KMS-11 (cell line): ENCODE data around the gene AGO3.

Experiments
- H2AFZ ChIP-seq: fragments of 200-600 bp; sonication (generic); 2 replicates; pipeline ENCODE4 v1.6.1; 2016; ENCODE audit warnings: antibody characterized with exemption, mixed run types, low read depth
- H3K27ac ChIP-seq: fragments of 200-600 bp; sonication (generic); 2 replicates; pipeline ENCODE4 v1.6.1; 2016; ENCODE audit warnings: mild to moderate bottlenecking, mixed run types
- H3K27me3 ChIP-seq: fragments of 200-600 bp; sonication (generic); 2 replicates; pipeline ENCODE4 v1.6.1; 2017; ENCODE audit warnings: mild to moderate bottlenecking, low read depth, mixed run types, moderate library complexity; ENCODE audit not compliant: insufficient read depth
- H3K36me3 ChIP-seq: fragments of 200-600 bp; sonication (generic); 2 replicates; pipeline ENCODE4 v1.6.1; 2017; ENCODE audit warnings: mild to moderate bottlenecking, mixed run types; ENCODE audit not compliant: insufficient read depth
- H3K4me1 ChIP-seq: fragments of 200-600 bp; sonication (generic); 2 replicates; pipeline ENCODE4 v1.6.1; 2016; ENCODE audit warnings: mild to moderate bottlenecking, low read depth, mixed run types; ENCODE audit not compliant: poor library complexity, severe bottlenecking
- H3K4me2 ChIP-seq: fragments of 200-600 bp; sonication (generic); 2 replicates; pipeline ENCODE4 v1.7.0; 2016; ENCODE audit warnings: mild to moderate bottlenecking, mixed run types
- H3K4me3 ChIP-seq: fragments of 200-600 bp; sonication (generic); IDR thresholded peaks from 2 replicates; pipeline ENCODE4 v1.6.1; 2017; ENCODE audit warnings: low read depth, low read length, mixed read lengths; ENCODE audit not compliant: insufficient read depth
- H3K79me2 ChIP-seq: fragments of 200-600 bp; sonication (generic); 2 replicates; pipeline ENCODE4 v1.6.1; 2016; ENCODE audit warnings: low read depth, mixed run types; ENCODE audit not compliant: insufficient read depth
- H3K9ac ChIP-seq: fragments of 200-600 bp; sonication (generic); 2 replicates; pipeline ENCODE4 v1.6.1; 2016; ENCODE audit warnings: mild to moderate bottlenecking, mixed run types
- H4K20me1 ChIP-seq: fragments of 200-600 bp; sonication (generic); 2 replicates; pipeline ENCODE4 v1.6.1; 2016; ENCODE audit warnings: mild to moderate bottlenecking, mixed run types; ENCODE audit not compliant: insufficient read depth
- CTCF ChIP-seq: fragments of 200-600 bp; sonication (generic); conservative IDR thresholded peaks from 2 replicates; pipeline ENCODE4 v1.6.1; 2017; ENCODE audit warnings: low read depth, mild to moderate bottlenecking, antibody characterized with exemption, low read length, moderate library complexity, mixed read lengths

Gene AGO3

DNA sequence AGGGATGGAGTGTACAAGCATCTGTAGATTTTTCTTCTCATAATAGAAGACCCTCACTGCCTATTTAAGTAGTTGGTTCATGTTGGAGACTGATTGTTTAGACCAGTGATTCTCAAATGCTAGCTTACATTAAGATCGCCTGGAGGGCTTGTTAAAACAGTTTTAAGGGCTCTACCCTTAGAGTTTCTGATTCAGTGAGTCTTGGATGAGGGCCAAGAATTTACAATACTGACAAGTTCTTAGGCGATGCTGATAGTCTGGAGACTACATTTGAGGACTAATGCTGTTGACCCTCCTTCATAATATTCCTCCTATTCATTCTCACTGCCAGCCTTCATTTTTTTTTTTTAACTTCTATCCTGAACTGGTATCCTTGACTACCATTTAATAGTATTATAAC lies 15.2 kb upstream of the AGO3 start:
- Histone ChIP-seq H3K4me2 (no peak overlapping the region), H3K27me3 (no peaks in the 10 kb centered on the region), H3K36me3 (no peaks in the 10 kb centered on the region), H3K4me3 (no peak overlapping the region), H3K79me2 (no peaks in the 10 kb centered on the region), H3K9ac (no peak overlapping the region), H2AFZ (no peak overlapping the region), H3K4me1 (no peaks in the 10 kb centered on the region), H4K20me1 (no peaks in the 10 kb centered on the region), H3K27ac (no peak overlapping the region)
- TF ChIP-seq CTCF = no peak

DNA sequence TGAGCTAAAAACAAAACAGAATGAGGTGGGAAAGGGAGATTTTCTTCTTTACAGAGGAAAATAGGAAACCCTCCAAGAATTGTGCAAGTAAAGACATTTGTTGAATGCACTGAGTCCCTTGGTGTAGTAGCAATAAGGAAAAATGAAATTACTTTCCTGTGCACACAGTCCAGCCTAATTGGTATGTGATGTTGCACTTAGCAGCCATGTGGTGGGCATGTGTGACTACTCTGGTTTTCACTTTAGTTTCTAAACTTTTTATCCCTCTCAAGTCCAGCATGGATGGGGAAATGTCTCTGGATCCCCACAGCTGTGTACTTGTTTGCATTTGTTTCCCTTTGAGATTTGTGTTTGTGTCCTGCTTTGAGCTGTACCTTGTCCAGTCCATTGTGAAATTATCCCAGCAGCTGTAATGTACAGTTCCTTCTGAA lies 7.1 kb upstream of the AGO3 start:
- H3K27ac ChIP-seq = no peak overlapping the region

GRCh38 chr1:35924838-35925237 lies 6.1 kb upstream of the AGO3 start:
- Histone ChIP-seq H2AFZ (no peak overlapping the region), H3K9ac (no peak overlapping the region), H3K4me2 (no peak overlapping the region), H3K79me2 (no peaks in the 10 kb centered on the region), H3K4me3 (no peak overlapping the region), H3K36me3 (no peaks in the 10 kb centered on the region), H4K20me1 (no peaks in the 10 kb centered on the region), H3K4me1 (no peaks in the 10 kb centered on the region), H3K27ac (no peak overlapping the region), H3K27me3 (no peaks in the 10 kb centered on the region)
- TF ChIP-seq CTCF = no peak

More for the DNA sequence above, 7.1 kb upstream of the AGO3 start:
- Histone ChIP-seq H3K79me2 (no peaks in the 10 kb centered on the region), H4K20me1 (no peaks in the 10 kb centered on the region), H3K4me1 (no peaks in the 10 kb centered on the region), H2AFZ (no peak overlapping the region), H3K4me3 (no peak overlapping the region), H3K27me3 (no peaks in the 10 kb centered on the region), H3K36me3 (no peaks in the 10 kb centered on the region), H3K4me2 (no peak overlapping the region), H3K9ac (no peak overlapping the region)
- TF ChIP-seq CTCF = no peak

DNA sequence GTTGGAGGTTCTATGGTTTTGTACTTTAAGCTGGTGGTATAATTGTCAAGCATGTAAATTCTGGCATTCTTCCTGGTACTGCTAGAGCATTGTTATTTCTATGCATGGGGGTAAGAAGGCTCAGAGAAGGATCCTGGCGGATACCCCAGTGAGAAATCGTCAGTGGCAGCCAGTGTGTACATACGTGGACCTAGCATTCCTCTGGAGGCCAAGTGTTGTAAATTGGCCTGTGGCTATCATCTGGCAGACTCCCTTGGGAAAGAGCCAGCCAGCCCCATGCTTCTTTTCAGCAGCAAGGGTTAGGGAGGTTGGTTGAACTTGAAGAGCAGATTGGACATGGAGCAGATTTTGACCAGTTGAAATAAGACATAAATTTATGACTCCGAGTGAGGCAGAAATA lies 5.2 kb upstream of the AGO3 start:
- Histone ChIP-seq H3K4me3 (no peak overlapping the region), H3K79me2 (no peaks in the 10 kb centered on the region), H3K36me3 (no peaks in the 10 kb centered on the region), H3K27ac (no peak overlapping the region), H3K4me1 (peaks cover 2% of the 10 kb centered on the region), H2AFZ (no peak overlapping the region), H3K9ac (no peak overlapping the region), H4K20me1 (no peaks in the 10 kb centered on the region), H3K4me2 (no peak overlapping the region), H3K27me3 (no peaks in the 10 kb centered on the region)
- TF ChIP-seq CTCF = no peak
